ENCODE measurements around the gene B3GAT1. TPM values are rescaled to one million over a fixed set of nuclear protein-coding genes. Genes with fewer than 3 reads are reported as not detected.
A peak's percentile ranks its signal among the peaks of the same experiment; 100 is the strongest.

B3GAT1 gene
- total RNA-seq, 4 donors from 2014 or later: 0.13 to 0.58 (median 0.44) TPM; not detected in 1

GRCh38 chr11:134332189-134332631, 79.8 kb downstream of the B3GAT1 start:
- TF ChIP-seq CTCF (IDR thresholded peaks at IDR 0.05): no peak
- TF ChIP-seq POLR2A (IDR thresholded peaks at IDR 0.05): no peak
- peak overlapping the region; percentile 28 for H3K4me3 ChIP-seq (ENCODE audit: low read depth, poor library complexity, severe bottlenecking)
- 1 to 3% methylated on average over 28 to 35 of the region's 40 CpGs for WGBS, 2 donors
- intact Hi-C loops (cut with DNase I; ENCODE audit: low total_unique reads): no loop called here
- peak in 1 of 2 donors; percentile 81 for DNase-seq (ENCODE audit: low spot score in 2 of 2)

GRCh38 chr11:134331354-134332188, 80.5 kb downstream of the B3GAT1 start, which contains the start of gene GLB1L2:
Gene GLB1L2, plus strand, starts transcription at chr11:134331988. Its CDS starts 74 bp downstream, at chr11:134332062.
- peak; percentile 45 to 92 for DNase-seq (ENCODE audit: low spot score in 2 of 2)
- intact Hi-C loops (cut with DNase I; ENCODE audit: low total_unique reads): no loop called here
- WGBS, 2 donors: 2% methylated on average over 28 to 52 of the region's 80 CpGs
- peak within 1 kb of the TSS; percentile 28 for H3K4me3 ChIP-seq (ENCODE audit: low read depth, poor library complexity, severe bottlenecking)
- TF ChIP-seq CTCF (IDR thresholded peaks at IDR 0.05): no peak

GRCh38 chr11:134330611-134331353, 81.3 kb downstream of the B3GAT1 start:
- TF ChIP-seq POLR2A (IDR thresholded peaks at IDR 0.05): no peak
- intact Hi-C loops (cut with DNase I; ENCODE audit: low total_unique reads): no loop called here
- 31 to 33% methylated on average over 22 of the region's 22 CpGs for WGBS, 2 donors
- no peak overlapping the region for H3K4me3 ChIP-seq (ENCODE audit: low read depth, poor library complexity, severe bottlenecking)
- DNase-seq (ENCODE audit: low spot score in 2 of 2): peak in 1 of 2 donors; percentile 75

Other genes starting within 250 kb of the B3GAT1 start
- gene NCAPD3, start 188.3 kb downstream of the B3GAT1 start, total RNA-seq: 10 to 100 TPM; 10.7 to 24.7 (median 20.3) TPM
- gene VPS26B, start 187.6 kb downstream of the B3GAT1 start, total RNA-seq: 10 to 100 TPM; 50.6 to 76.5 (median 64.1) TPM
- 10 to 100 TPM in 3 of 4 donors, 1 to 10 TPM in 1; 9.1 to 35.7 (median 26.2) TPM for gene THYN1, start 158.9 kb downstream of the B3GAT1 start, total RNA-seq
- gene ACAD8, start 158.7 kb downstream of the B3GAT1 start, total RNA-seq: 10 to 100 TPM; 49.0 to 68.6 (median 58.6) TPM
- gene GLB1L3, start 135.9 kb downstream of the B3GAT1 start, total RNA-seq: 10 to 100 TPM in 1 of 4 donors, 1 to 10 TPM in 3; 7.5 to 18.5 (median 8.9) TPM
- 10 to 100 TPM in 2 of 4 donors, 1 to 10 TPM in 2; 9.1 to 21.6 (median 15.1) TPM for gene GLB1L2, start 80.3 kb downstream of the B3GAT1 start, total RNA-seq

Measured in lower leg skin (tissue), 4 donors.